ENCODE results near the gene COX7A2L.

GRCh38 chr2:42337846-42338566 lies 23.0 kb downstream of the COX7A2L start:
- TF ChIP-seq CTCF (optimal IDR thresholded peaks at IDR 0.05 in 1 of 3, IDR thresholded peaks at IDR 0.05 in 1 of 3, conservative IDR thresholded peaks at IDR 0.05 in 1 of 3; ENCODE audit: extremely low read depth in 1 of 3, insufficient read depth in 2 of 3, low read length in 3 of 3): no peak
- TF ChIP-seq EZH2 (IDR thresholded peaks at IDR 0.05; ENCODE audit: low read length): no peak

Measured in keratinocyte (primary cell).